NCI-H1092 (cell line): ENCODE results near the gene SESN2.

Experiments
- DNase-seq: peaks from one replicate; lab custom pipeline; 2025; lab: John Stamatoyannopoulos, UW

Gene SESN2

GRCh38 chr1:28329395-28330153 is 70.3 kb downstream of the SESN2 start:
- DNase-seq, result no peak
